ENCODE results near the gene FEN1.

FEN1 gene

DNA sequence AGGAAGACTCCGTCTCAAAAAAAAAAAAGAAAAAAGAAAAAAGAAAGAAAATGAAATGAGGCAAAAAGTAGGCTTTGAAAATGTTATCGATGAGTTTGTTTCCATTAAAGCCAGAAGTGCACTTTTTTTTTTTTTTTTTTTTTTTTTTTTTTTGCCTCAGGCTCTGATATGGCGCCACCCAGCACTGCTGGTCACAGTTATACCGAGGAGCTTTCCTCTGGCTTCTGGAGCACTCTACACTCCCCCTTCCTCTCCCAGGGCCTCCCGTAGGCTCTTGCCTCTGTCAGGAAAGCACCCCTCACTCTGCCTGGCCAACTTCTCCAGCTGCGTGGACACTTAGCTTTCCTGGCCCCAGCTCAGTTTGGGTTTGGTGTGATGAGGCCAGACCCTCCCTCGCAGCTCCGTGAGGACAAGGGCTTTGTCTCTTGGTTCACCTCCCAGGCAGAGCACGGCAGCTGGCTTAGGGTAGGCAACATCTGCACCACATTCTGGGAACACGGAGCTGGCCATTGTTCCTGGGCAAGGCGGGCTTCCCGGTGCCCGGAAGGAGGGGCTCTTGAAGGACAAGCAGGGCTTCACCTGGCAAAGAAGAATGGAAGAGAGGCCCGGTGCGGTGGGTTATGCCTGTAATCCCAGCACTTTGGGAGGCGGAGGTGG is 52.3 kb downstream of the FEN1 start:
- H3K36me3 Mint-ChIP-seq (ENCODE audit: low read depth) = peaks cover 10% of the 10 kb centered on the region
- H3K4me3 Mint-ChIP-seq = no peak overlapping the region
- H3K9me3 Mint-ChIP-seq = no peaks in the 10 kb centered on the region
- no peak overlapping the region for H3K27ac Mint-ChIP-seq
- H3K27me3 Mint-ChIP-seq = no peaks in the 10 kb centered on the region
- peaks cover 3% of the 10 kb centered on the region for H3K4me1 Mint-ChIP-seq (ENCODE audit: low read depth)

DNA sequence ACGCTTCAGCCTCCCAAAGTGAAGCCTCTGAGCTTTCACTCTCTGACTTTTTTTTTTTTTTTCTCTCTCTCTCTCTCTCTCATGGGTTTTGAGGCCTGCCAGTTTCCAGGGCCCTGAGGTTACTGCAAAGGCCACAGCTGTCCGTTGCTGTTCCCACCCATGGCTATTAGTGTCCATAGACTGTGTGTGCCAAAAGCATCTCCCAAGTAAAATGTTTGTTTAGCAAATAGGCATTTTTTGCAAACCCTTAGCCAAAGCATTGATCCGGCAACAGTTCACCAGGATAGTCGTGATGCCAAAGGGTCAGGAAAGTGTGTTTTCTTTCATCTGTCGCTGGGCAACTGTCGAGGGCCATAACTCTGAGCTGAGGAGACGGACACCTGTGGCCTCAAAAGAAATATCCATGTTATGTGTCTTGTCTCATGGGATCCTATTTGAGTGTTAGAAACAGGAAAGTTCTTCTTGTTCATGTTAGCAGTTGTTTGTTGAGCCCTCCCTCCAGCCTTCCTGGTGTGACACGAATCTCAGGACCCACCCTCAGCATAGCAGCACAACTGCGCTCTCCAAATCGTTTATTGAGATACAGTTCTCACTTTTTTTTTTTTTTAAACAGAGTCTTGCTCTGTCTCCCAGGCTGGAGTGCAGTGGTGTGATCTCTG is 53.8 kb downstream of the FEN1 start:
- peaks cover 3% of the 10 kb centered on the region for H3K36me3 Mint-ChIP-seq (ENCODE audit: low read depth)
- no peaks in the 10 kb centered on the region for H3K27me3 Mint-ChIP-seq
- no peaks in the 10 kb centered on the region for H3K9me3 Mint-ChIP-seq
- H3K4me1 Mint-ChIP-seq (ENCODE audit: low read depth) = peaks cover 2% of the 10 kb centered on the region
- no peak overlapping the region for H3K4me3 Mint-ChIP-seq
- H3K27ac Mint-ChIP-seq = no peak overlapping the region

All from stimulated activated naive CD8-positive, alpha-beta T cell treated with anti-CD3 and anti-CD28 coated beads, Interleukin-15, Interleukin-2, amounts not matched to agents 100 ng/mL and 50 ng/mL, for 24 hours (primary cell).